G401.6 (cell line): Measurements from ENCODE around the gene FAM131A.

Experiments
- FAIRE-seq: peaks from 2 replicates; lab custom pipeline; 2012; peaks lifted over from hg19 to GRCh38; lab: Jason Lieb, UNC

FAM131A gene

GRCh38 chr3:184357248-184358123 is 20.1 kb downstream of the FAM131A start:
- FAIRE-seq, result no peak

GRCh38 chr3:184358124-184358767 is 20.8 kb downstream of the FAM131A start:
- no peak for FAIRE-seq

DNA sequence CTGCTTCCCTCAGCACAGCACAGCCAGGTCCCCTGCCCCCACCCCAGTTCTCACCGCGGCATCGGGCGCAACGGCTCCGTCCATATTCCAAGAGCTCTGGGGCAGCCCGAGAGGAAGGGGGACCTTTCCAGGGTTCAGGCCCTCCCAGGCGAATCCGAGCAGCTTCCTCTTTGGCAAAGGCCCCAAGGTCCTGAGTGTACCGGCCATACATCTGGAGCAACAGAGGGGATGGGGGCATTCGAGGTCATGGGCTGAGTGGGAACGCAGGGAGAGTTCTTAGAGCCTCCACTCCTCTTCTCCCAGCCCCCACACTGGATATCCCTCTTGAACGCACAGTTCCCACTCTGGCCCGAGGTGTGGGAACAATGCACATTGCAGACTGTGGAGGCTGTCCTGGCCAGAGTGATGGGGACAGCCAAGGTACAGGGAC is 21.5 kb downstream of the FAM131A start:
- FAIRE-seq, result no peak

GRCh38 chr3:184359610-184360009 is 22.2 kb downstream of the FAM131A start:
- FAIRE-seq, result no peak

- no peak for FAIRE-seq
These were observed 22.9 kb downstream of the FAM131A start for GRCh38 chr3:184360070-184360928.

GRCh38 chr3:184360929-184361531 is 23.6 kb downstream of the FAM131A start:
- no peak for FAIRE-seq

DNA sequence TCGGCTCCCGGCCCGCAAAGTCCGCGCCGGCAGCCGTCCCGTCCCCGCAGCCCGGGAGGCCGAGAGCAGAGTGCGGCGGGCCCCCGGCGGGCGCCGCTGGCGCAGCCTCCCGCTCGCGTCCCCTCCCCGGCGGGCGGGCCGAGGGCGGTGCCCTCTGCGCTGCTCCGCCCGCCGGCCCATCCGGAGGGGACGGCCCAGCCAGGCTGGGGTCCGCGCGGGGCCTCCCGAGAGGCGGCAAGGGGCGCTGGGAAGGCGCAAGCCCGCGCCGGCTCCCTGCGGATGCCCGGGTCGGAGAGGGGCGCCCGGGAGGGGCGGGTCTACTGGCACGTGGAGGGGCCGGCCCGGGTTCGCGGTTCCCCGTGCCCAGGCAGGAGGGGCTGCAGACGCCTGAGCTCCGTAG is 24.1 kb downstream of the FAM131A start, which contains the start of the genes CLCN2 and POLR2H:
CLCN2 (minus strand) TSS at position 74 of the 400 bp plus-strand sequence. CDS start 126 bp downstream, outside the sequence.
POLR2H (plus strand) TSS at position 179 of the 400 bp plus-strand sequence. CDS start 1,783 bp downstream, outside the sequence.
- no peak for FAIRE-seq

GRCh38 chr3:184361932-184362667 is 24.7 kb downstream of the FAM131A start:
- FAIRE-seq, result no peak

- FAIRE-seq, result peak; percentile 98
These were observed 25.5 kb downstream of the FAM131A start for GRCh38 chr3:184362668-184363546.

DNA sequence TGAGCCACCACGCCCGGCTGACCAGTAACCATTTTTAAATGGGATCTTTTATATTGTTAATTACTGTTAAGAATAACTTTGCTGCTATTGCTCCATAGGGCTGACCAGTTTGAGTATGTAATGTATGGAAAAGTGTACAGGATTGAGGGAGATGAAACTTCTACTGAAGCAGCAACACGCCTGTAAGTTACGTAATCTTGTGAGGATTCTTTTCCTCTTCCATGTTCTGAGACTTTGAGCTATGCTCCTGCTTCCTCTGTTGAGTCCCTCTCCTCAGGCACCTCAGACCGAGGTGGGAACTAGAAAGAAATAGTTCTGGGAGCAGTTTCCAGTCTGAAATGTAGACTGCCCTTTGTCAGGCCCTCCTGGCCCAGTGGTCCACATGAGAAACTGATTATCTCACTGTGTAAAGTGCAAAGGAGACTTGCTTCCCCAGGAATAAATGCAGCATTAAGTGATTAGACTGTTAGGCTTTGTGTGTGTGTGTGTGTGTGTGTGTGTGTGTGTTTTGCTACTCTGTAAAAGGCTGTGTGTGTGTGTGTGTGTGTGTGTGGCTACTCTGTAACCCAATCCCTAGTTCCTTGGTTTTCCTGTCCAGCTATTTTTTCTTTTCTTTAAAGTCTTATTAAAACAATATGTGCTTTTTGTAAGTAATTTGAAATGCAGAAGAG is 29.4 kb downstream of the FAM131A start:
- no peak for FAIRE-seq

GRCh38 chr3:184368116-184368515 is 30.7 kb downstream of the FAM131A start:
- no peak for FAIRE-seq

DNA sequence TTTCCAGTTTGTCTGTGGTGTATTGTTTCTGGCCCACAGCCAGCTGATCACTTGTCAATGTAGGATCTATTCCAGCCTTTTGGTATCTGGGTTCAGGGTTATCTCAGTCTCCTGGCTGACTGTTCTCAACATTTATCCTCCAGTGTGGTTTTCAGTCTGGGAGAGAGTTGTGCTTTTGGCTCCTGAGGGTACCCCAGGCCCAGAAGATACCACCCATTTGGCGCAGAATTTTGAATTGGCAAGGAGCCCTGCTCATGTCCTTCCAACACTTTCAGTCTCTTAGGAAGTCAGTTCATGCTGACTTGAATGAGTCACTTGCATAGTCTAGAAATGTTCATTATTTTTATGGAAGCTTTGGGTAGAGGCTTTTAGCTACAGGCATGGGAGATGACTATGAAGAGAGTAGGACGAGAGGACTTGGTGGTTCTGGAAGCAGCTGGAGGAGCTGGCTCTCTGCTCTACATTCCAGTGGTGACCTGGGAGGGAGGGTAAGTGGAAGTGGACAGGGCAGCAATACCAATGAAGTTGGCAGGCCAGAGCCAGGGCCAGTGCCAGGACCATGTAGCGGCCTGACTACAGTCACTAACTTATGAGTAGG is 31.3 kb downstream of the FAM131A start:
- no peak for FAIRE-seq

GRCh38 chr3:184371570-184372018 is 34.2 kb downstream of the FAM131A start:
- FAIRE-seq, result peak; percentile 78

DNA sequence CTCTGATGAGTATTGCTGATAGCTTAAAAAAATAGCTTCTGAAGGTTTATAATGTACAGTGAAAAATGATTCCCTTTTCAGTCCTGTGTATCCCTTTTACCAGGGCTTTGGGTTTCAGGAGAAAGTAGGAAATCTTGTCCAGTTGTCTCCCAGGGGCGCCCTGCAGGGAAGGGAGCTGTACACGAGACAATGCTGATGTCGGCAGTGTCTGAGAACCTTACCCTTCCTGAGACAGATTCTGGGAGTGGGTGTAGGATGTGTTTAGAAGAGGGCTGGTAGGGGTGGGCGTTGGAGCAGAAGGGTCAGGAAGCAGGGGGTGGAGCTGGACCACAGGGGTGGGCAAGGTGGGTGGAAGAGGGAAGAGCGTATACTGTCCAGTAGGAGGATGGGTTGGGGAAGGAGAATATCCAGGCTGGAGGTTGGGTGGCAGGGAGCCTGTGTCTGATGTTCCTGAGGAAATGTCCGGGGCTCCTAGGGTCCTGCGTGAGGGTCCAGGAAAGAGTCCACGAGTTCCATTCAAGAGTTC is 35.0 kb downstream of the FAM131A start:
- no peak for FAIRE-seq

DNA sequence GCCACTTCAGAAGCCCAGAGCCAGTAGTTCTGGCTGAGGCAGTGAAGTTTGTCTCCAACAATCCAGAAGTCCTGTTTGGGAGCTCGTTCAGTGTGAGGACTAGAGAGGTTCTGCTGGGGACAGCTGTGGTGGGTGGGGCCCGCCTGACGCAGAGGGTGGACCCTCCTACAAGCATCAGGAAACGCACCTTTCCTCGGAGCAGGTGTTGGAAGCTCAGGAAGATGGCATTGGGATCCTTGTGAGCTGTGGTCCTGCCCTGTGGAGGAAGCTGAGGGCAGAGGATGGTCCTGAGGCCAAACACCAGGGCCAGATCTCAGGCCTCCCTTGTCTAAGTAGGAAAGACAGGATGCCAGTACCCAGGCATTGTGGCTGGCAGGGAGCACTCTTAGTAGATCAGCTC is 35.5 kb downstream of the FAM131A start:
- no peak for FAIRE-seq

DNA sequence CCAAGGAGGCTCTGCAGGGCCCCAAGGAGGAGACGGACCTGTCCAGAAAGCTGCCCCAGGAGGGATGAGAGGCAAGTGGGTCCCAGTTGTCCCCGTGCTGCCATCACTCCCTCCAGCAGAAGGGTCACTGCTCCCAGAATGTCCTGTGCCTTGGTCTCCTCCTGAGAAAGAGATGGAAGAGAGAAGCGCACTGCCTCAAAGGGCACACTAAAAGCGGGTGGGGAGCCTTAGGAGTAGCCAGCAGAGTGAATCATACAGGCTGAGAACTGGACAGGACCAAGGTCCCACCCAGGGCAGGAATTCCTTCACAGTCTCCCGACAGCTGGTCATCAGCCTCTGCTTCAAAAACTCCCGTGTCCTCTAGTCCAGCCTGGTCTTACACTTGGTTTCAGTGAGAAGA is 36.0 kb downstream of the FAM131A start:
- FAIRE-seq, result no peak

DNA sequence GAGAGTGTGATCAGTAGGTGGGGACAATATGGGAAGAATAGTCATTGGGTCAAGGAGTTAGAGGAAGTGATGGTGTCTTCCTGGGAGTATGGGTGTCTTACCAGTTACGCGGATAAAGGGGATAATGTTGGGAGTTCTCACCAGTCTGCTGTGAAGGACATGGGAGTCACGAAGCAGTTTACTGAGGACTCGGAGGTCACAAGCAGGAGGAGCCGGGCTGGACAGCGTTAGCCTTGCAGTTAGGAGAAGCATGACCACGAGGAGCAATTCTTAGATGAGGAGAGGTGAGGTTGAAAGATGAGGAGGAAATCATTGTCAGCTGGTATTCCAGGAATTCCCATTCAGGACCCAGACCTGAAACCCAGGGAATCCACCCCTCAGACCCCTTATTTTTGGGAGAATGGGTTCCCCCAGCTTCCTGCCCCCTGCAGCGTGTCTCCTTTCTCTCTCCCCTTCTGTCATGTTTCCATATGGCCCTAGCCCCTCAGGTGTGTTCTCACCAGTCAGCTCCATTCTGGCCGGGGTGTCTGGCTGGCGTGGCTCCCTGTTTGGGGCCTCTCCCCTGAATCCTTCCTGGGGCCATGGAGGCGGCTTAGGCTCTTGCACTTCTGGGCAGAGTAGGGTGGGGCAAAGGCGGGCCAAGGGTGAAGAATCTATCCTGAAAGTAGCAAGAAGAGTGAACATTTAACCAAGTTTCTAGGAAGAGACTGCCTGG is 38.5 kb downstream of the FAM131A start:
- no peak for FAIRE-seq

DNA sequence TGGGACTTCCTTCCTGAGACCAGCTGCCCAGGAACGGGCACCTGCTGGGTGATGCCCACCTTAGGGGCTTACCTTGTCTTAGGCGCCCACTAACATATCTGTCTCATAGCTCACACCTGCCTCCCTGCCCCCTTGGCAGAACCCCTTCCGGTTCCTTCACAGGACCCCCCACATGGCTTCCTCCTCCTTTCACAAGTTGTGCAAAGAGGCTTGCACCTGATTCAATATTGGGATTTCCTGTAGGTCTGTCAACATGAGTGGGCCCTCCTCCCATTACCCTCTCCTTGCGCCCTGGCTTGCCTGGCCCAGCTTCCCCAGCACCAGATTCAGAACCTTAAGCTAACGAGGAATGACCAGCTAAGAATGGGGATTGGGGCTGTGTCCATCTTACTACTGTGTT is 40.0 kb downstream of the FAM131A start:
- FAIRE-seq, result no peak
